ENCODE data around the gene MYO9B.

MYO9B gene

DNA sequence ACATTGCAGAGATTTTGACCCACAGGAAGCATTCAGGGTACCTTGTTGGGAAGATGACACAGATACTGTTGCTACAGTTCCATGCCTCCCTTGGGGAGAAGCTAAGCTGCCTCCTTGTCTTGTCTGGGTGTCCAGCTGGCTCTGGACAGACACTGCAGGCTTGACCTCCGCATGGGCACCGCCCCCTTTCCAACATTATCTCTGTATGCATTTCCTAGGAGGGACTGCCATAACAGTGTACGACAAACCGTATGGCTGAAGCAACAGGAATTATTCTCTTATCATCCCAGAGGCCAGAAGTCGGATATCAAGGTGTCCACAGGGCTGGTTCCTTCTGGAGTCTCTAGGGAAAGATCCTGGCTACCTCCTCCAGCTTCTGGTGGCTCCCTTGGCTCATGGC lies 72.6 kb downstream of the MYO9B start:
- POLR2A ChIA-PET = no interaction called here
- CTCF ChIA-PET = no interaction called here
- no peak for TF ChIP-seq NFRKB (IDR thresholded peaks at IDR 0.05)
- no peak for TF ChIP-seq TARDBP (IDR thresholded peaks at IDR 0.05)
- no peak for TF ChIP-seq ELF4 (IDR thresholded peaks at IDR 0.05)
- TF ChIP-seq SUZ12 (IDR thresholded peaks at IDR 0.05) = no peak
- no peak for TF ChIP-seq BHLHE40 (IDR thresholded peaks at IDR 0.05; ENCODE audit: borderline replicate concordance)
- TF ChIP-seq FOXA1 (IDR thresholded peaks at IDR 0.05) = no peak
- no peak for TF ChIP-seq FOXM1 (IDR thresholded peaks at IDR 0.05; ENCODE audit: borderline replicate concordance)
- TF ChIP-seq LEF1 (IDR thresholded peaks at IDR 0.05; ENCODE audit: borderline replicate concordance) = no peak
- TF ChIP-seq CTBP1 (IDR thresholded peaks at IDR 0.05; ENCODE audit: borderline replicate concordance) = no peak
- TF ChIP-seq ARNT (IDR thresholded peaks at IDR 0.05) = no peak
- TF ChIP-seq L3MBTL2 (conservative IDR thresholded peaks at IDR 0.05) = no peak
- TF ChIP-seq ZNF384 (IDR thresholded peaks at IDR 0.05) = no peak
- no peak for TF ChIP-seq HDGF (IDR thresholded peaks at IDR 0.05; ENCODE audit: borderline replicate concordance)
- no peak for DNase-seq (ENCODE audit: extremely low spot score)

DNA sequence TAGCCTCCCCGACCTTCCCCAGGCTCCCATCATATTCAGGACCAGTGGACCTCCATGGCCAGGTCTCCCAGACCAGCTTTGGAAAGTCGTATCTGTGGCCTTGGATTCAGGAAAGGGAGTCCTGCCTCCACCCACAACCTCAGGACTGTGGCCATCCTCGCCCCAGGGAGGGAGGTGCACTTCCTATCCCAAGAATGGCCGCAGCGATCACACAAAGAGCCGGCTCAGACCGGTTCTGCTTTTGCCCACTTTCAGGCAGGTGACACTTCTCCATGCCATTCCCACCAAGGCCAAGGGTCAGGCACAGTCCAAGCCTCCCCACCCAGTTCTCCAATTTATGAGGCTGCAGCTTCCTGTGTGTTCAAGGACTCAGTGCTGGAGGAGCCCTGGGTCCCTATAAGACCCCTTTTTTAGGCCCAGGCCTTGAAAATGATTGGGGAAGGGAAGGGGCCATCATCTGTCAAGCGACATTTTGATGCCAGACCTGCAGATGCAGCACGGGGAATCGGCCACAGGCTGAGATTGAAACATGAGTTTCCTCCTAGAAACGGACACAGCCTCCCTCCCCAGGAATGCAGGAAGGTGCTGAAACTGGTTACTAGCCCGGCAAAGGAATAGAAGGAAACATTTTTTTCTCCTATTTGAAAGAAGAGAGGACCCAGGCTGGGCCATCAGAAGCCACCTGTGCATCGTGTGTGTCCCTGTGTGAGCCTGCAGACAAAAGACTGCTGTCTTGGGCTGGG lies 74.0 kb downstream of the MYO9B start:
- TF ChIP-seq ARNT (IDR thresholded peaks at IDR 0.05) (no peak), SP1 (IDR thresholded peaks at IDR 0.05) (no peak), LEF1 (IDR thresholded peaks at IDR 0.05; ENCODE audit: borderline replicate concordance) (no peak), BHLHE40 (IDR thresholded peaks at IDR 0.05; ENCODE audit: borderline replicate concordance) (no peak), FOXK2 (IDR thresholded peaks at IDR 0.05) (no peak), HDGF (IDR thresholded peaks at IDR 0.05; ENCODE audit: borderline replicate concordance) (no peak), ELF4 (IDR thresholded peaks at IDR 0.05) (no peak), ZNF384 (IDR thresholded peaks at IDR 0.05) (no peak), L3MBTL2 (conservative IDR thresholded peaks at IDR 0.05) (no peak), FOXA1 (IDR thresholded peaks at IDR 0.05) (no peak), FOXM1 (IDR thresholded peaks at IDR 0.05; ENCODE audit: borderline replicate concordance) (no peak), NFRKB (IDR thresholded peaks at IDR 0.05) (no peak), CTBP1 (IDR thresholded peaks at IDR 0.05; ENCODE audit: borderline replicate concordance) (no peak)
- no peak for DNase-seq (ENCODE audit: extremely low spot score)
- POLR2A ChIA-PET = no interaction called here
- CTCF ChIA-PET = no interaction called here

DNA sequence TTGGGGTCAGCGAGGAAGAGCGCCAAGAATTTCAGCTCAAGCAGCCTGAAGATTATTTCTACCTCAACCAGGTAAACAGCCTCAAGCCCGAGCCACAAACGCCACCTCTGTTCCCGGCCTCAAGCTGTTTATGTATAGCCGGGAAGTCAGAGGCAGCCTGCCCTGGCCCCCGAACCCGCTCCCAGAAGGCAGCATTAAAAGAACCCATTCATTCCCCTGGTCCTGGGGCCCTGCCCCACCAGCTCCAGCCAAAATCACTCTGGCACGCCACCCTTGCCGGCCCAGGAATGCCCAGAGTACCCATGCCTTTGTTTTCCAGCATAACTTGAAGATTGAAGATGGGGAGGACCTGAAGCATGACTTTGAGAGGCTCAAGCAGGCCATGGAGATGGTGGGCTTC lies 78.4 kb downstream of the MYO9B start:
- POLR2A ChIA-PET = no interaction called here
- no peak for TF ChIP-seq FOXK2 (IDR thresholded peaks at IDR 0.05)
- no peak for TF ChIP-seq BHLHE40 (IDR thresholded peaks at IDR 0.05; ENCODE audit: borderline replicate concordance)
- TF ChIP-seq ARNT (IDR thresholded peaks at IDR 0.05) = no peak
- no peak for TF ChIP-seq LEF1 (IDR thresholded peaks at IDR 0.05; ENCODE audit: borderline replicate concordance)
- no peak for TF ChIP-seq SP1 (IDR thresholded peaks at IDR 0.05)
- no peak for TF ChIP-seq ELF4 (IDR thresholded peaks at IDR 0.05)
- no peak for TF ChIP-seq HDGF (IDR thresholded peaks at IDR 0.05; ENCODE audit: borderline replicate concordance)
- no peak for TF ChIP-seq SUZ12 (IDR thresholded peaks at IDR 0.05)
- no peak for TF ChIP-seq TARDBP (IDR thresholded peaks at IDR 0.05)
- TF ChIP-seq L3MBTL2 (conservative IDR thresholded peaks at IDR 0.05) = no peak
- no peak for TF ChIP-seq FOXA1 (IDR thresholded peaks at IDR 0.05)
- no peak for TF ChIP-seq NFRKB (IDR thresholded peaks at IDR 0.05)
- CTCF ChIA-PET = interaction anchor here (0.6 kb wide), 1 partner anchor 28 kb away, joined by 5 read pairs; no protein-coding TSS in a partner anchor
- DNase-seq (ENCODE audit: extremely low spot score) = no peak

DNA sequence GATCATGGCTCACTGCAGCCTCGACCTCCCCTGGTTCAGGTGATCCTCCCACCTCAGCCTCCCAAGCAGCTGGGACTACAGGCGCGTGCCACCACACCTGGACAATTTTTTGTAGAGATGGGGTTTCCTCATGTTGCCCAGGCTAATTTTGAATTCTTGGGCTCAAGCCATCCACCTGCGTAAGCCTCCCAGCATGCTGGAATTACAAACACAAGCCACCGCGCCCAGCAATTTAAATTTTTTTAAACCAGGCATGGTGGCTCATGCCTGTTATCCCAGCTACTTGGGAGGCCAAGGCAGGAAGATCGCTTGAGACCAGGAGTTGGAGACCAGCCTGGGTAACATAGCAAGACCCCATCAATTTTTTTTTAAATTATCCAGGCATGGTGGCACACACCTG lies 79.7 kb downstream of the MYO9B start:
- DNase-seq (ENCODE audit: extremely low spot score) = no peak
- TF ChIP-seq SUZ12 (IDR thresholded peaks at IDR 0.05) = no peak
- TF ChIP-seq FOXK2 (IDR thresholded peaks at IDR 0.05) = no peak
- TF ChIP-seq L3MBTL2 (conservative IDR thresholded peaks at IDR 0.05) = no peak
- TF ChIP-seq FOXM1 (IDR thresholded peaks at IDR 0.05; ENCODE audit: borderline replicate concordance) = no peak
- no peak for TF ChIP-seq NFRKB (IDR thresholded peaks at IDR 0.05)
- no peak for TF ChIP-seq ELF4 (IDR thresholded peaks at IDR 0.05)
- TF ChIP-seq ZNF384 (IDR thresholded peaks at IDR 0.05) = no peak
- no peak for TF ChIP-seq CTBP1 (IDR thresholded peaks at IDR 0.05; ENCODE audit: borderline replicate concordance)
- no peak for TF ChIP-seq BHLHE40 (IDR thresholded peaks at IDR 0.05; ENCODE audit: borderline replicate concordance)
- no peak for TF ChIP-seq FOXA1 (IDR thresholded peaks at IDR 0.05)
- no peak for TF ChIP-seq HDGF (IDR thresholded peaks at IDR 0.05; ENCODE audit: borderline replicate concordance)
- no peak for TF ChIP-seq LEF1 (IDR thresholded peaks at IDR 0.05; ENCODE audit: borderline replicate concordance)
- TF ChIP-seq SP1 (IDR thresholded peaks at IDR 0.05) = no peak
- TF ChIP-seq, protein P1, sequence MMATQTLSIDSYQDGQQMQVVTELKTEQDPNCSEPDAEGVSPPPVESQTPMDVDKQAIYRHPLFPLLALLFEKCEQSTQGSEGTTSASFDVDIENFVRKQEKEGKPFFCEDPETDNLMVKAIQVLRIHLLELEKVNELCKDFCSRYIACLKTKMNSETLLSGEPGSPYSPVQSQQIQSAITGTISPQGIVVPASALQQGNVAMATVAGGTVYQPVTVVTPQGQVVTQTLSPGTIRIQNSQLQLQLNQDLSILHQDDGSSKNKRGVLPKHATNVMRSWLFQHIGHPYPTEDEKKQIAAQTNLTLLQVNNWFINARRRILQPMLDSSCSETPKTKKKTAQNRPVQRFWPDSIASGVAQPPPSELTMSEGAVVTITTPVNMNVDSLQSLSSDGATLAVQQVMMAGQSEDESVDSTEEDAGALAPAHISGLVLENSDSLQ (IDR thresholded peaks at IDR 0.05) = no peak
- no peak for TF ChIP-seq TARDBP (IDR thresholded peaks at IDR 0.05)
- no peak for TF ChIP-seq ARNT (IDR thresholded peaks at IDR 0.05)
- ChIA-PET CTCF (no interaction called here), POLR2A (no interaction called here)

DNA sequence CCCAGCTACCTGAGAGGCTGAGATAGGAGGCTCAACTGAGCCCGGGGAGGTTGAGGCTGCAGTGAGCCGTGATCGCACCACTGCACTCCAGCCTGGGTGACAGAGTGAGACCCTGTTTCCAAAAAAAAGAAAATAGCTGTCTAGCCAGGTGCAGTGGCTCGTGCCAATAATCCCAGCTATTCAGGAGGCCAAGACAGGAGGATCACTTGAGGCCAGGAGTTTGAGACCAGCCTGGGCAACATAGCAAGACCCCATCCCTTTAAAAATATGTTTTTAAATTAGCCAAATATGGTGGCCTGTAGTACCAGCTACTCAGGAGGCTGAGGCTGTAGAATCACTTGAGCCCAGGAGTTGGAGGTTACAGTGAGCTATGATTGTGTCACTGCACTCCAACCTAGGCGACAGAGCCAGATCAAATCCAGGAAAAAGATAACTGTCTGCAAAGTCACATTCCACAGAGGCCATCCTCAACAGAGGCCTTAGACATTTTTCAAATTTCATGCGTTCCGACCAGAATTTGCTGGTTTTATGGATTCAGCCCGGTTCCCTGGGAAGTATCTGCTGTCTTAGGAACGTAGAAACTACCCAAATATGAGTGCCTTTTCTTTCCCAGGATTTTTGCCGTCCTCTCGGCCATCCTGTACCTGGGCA lies 80.8 kb downstream of the MYO9B start:
- DNase-seq (ENCODE audit: extremely low spot score) = no peak
- TF ChIP-seq CTBP1 (IDR thresholded peaks at IDR 0.05; ENCODE audit: borderline replicate concordance) = no peak
- TF ChIP-seq SP1 (IDR thresholded peaks at IDR 0.05) = no peak
- no peak for TF ChIP-seq FOXK2 (IDR thresholded peaks at IDR 0.05)
- CTCF ChIA-PET = no interaction called here
- POLR2A ChIA-PET = no interaction called here

DNA sequence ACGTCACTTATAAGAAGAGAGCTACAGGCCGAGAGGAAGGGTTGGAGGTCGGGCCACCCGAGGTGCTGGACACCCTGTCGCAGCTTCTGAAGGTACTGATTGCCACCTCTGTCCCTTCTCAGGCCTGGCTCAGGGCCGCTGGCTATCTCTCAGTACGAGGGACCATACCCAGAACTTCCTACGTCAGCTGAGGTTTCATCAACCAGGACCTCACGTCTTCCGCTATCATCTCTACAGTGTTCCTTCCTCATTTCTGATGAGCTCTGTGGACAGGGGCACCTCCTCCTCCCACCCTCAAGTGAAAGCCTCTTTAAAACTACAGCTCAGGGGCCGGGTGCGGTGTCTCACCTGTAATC lies 81.3 kb downstream of the MYO9B start:
- TF ChIP-seq ZNF384 (IDR thresholded peaks at IDR 0.05) (no peak), ARNT (IDR thresholded peaks at IDR 0.05) (no peak), HDGF (IDR thresholded peaks at IDR 0.05; ENCODE audit: borderline replicate concordance) (no peak), TARDBP (IDR thresholded peaks at IDR 0.05) (no peak), FOXM1 (IDR thresholded peaks at IDR 0.05; ENCODE audit: borderline replicate concordance) (no peak)
- TF ChIP-seq, protein P1 (IDR thresholded peaks at IDR 0.05) = no peak
- ChIA-PET POLR2A (no interaction called here), CTCF (interaction anchor here (0.5 kb wide), 1 partner anchor 14 kb away, joined by 4 read pairs; no protein-coding TSS in a partner anchor)
- DNase-seq (ENCODE audit: extremely low spot score) = no peak
